ENCODE measurements around the gene RUFY4.
"Not testable (repeated sequence)": the region's sequence is repeated elsewhere in the genome, so short reads cannot be mapped to it uniquely, and the experiment has no call there.

Gene RUFY4

DNA sequence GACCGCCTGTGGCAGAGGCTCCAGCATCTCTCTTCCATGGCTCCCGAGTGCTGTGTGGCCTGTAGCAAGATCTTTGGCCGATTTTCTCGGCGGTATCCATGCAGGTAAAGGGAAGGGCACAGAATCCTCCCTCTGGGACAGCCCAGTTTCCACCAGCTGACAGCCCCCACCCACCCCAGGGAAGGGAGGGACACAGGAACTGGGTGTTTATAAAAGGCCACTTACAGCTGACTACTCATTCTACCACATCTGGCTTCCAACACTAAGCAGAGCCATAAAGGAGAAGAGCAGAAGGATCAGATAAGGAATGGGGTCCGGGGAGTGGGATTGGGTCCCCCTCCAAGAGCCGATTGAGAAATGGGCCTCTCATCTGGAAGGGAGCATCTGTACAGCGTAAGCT is 20.2 kb downstream of the RUFY4 start:
- DNase-seq, result no peak

DNA sequence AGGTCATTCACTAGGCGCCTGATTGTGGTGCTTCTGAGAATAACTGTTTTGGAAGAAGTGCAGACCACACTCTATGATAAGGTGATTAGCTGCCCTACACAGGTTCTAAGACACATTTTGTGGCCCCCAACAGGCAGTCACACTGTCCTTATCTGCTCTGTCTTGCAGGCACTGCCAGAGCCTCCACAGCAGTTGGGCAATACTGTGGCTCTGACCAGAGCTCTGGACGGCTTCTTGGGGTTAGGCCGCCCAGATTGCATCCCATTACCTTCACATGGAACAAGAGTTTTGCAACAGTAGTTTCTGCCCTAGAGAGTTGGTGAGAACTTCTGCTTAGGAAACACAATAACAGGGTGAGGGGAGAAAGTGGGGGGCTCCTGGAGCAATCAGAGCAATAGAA is 22.7 kb downstream of the RUFY4 start:
- DNase-seq, result no peak

DNA sequence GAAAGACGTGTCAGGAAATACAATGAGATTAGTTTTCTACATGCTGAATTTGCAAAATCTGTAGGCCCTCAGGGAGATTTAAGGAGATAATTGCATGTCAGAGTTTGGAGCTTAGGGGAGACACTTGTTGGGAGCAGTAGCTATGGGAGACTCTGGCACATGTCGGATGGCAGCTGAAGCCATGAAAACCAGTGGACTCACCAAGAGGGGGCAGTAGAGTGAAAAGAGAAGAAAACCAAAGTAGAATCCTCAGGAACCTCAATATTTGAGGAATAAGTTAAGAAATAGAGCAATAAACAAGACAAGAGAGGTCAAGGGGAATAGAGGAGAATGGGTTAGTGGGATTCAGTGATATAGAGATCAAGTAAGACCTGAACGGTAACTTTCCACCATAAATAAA is 24.8 kb downstream of the RUFY4 start:
- no peak for DNase-seq

DNA sequence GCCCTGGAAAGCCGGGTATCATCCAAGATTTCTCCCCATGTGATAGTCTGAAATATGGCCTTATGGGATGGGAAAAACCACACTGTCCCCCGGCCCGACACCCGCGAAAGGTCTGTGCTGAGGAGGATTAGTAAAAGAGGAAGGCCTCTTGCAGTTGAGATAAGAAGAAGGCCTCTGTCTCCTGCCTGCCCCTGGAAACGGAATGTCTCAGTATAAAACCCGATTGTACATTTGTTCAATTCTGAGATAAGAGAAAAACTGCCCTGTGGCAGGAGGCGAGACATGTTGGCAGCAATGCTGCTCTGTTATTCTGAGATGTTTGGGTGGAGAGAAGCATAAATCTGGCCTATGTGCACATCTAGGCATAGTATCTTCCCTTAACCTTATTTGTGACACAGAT is 26.8 kb downstream of the RUFY4 start:
- no peak for DNase-seq

DNA sequence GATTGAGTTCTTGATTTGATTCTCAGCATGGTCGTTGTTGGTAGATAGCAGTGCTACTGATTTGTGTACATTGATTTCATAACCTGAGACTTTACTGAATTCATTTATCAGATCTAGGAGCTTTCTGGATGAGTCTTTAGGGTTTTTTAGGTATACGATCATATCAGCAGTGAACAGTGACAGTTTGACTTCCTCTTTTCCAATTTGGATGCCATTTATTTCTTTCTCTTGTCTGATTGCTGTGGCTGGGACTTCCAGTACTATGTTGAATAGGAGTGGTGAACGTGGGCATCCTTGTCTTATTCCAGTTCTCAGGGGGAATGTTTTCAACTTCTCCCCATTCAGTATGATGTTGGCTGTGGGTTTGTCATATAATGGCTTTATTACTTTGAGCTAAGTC is 28.9 kb downstream of the RUFY4 start:
- DNase-seq, result no peak

DNA sequence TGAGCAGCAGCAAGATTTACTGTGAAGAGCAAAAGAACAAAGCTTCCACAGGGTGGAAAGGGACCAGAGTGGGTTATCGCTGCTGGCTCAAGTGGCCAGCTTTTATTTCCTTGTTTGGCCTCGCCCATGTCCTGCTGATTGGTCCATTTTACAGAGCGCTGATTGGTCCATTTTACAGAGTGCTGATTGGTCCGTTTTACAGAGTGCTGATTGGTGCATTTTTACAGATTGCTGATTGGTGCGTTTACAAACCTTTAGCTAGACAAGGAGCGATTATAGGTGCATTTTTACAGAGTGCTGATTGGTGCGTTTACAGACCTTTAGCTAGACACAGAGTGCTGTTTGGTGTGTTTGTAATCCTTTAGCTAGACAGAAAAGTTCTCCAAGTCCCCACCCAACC is 39.8 kb downstream of the RUFY4 start:
- DNase-seq, result not testable (repeated sequence)

DNA sequence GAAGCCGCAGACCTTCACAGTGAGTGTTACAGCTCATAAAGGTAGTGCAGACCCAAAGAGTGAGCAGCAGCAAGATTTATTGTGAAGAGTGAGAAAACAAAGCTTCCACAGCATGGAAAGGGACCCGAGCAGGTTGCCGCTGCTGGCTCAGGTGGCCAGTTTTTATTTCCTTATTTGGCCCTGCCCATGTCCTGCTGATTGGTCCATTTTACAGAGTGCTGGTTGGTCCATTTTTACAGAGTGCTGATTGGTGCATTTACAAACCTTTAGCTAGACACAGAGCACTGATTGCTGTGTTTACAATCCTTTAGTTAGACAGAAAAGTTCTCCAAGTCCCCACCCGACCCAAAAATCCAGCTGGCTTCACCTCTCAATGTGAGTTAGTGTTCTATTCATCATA is 52.7 kb downstream of the RUFY4 start:
- DNase-seq, result not testable (repeated sequence)

DNA sequence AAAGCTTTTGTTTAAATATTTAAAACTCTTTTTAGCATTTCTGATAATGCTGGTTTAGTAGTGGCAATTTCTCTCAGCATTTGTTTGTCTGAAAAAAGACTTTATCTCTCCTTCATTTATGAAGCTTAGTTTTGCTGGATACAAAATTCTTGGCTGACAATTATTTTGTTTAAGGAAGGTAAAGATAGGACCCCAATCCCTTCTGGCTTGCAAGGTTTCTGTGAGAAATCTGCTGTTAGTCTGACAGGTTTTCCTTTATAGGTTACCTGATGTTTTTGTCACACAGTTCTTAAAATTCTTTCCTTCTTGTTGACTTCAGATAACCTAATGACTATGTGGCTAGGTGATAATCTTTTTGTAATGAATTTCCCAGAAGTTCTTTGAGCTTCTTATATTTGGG is 53.2 kb downstream of the RUFY4 start:
- DNase-seq, result not testable (repeated sequence)

DNA sequence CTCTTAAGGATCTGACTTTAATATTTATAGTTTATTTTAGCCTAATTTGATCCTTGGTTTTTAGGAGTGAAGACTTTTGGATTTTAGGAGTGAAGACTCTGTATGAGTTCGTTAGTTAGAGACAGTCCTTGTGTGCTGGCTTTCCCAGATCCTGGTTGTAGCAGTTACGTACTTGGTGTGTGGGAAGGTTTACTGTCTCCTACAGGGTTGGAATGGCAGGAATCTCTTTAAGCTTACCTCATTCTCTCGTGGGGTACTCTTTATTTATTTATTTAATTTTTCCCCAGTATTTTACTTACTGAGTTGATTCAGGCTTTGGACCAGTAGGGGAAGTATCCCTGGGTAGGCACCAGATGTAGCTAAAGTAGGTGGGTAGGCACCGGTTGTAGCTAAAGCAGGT is 54.9 kb downstream of the RUFY4 start:
- DNase-seq, result no peak

DNA sequence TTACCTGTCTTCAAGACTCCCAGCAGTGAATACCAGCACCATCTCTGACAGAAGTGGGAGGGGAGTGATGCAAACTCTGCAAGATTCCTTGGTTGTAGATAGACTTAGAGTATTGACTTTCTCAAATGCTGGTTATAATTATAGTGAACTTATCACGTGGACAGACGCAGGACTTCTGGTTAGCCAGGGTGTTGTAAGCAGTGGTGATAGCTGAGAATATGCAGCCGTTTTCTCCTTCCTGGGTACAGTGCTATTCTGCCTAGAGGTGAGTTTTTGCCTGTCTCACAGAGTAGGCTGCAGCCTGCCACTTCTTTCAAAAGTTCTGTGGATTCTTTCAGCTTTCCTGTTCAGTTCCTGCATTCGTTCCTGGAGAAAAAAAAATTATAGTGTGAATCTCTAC is 56.0 kb downstream of the RUFY4 start:
- no peak for DNase-seq

DNA sequence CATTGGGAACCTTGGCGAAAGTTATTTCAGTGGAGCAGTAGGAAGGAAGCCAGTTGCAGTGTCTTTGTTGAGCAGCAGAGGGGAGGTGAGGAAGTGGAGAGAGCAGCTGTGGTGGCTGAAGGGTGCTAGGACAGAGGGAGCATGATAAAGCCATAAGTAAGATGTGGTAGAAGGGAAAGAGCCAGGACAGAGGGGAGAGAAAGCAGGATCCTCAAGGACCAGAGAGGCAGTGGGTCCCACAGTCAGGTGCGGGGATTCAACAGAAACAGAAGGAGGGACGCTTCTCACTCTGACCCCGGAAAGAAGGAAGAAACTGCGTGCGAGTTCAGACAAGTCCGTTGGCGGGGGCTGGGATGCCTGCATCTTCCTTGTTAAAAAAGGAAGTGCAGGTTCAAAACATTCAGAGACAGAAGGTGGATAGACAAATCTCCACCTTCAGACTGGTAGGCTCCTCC is 56.6 kb downstream of the RUFY4 start, which contains the start of gene CXCR2:
TSS of gene CXCR2 (plus strand) at position 403 of the 455 bp plus-strand sequence. CDS start 8,774 bp downstream, outside the sequence.
- peak; percentile 42 for DNase-seq

DNA sequence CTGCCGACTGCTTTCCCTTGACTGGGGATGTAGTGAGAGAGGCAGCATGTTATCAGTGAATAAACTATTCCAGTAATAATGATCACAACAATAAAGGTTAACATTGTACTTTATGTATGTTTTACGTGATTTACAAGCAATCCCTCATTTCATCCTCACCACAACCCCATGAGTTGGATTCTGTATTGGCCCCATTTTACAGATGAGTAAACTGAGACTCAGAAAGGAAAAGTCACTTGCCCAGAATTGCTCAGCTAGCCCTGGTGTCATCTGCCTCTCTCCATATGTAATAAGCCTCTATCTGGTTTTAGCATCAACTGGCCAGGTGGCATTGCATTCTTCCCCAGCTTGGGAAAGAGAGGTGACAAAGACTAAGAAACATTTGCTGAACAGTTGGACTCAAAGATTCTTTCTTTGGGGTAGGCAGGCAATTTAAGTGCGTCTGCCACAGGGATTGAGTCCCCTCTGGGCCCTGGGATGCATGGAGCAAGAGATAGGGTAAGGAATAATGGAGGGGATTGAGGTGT is 58.9 kb downstream of the RUFY4 start:
- DNase-seq, result no peak

DNA sequence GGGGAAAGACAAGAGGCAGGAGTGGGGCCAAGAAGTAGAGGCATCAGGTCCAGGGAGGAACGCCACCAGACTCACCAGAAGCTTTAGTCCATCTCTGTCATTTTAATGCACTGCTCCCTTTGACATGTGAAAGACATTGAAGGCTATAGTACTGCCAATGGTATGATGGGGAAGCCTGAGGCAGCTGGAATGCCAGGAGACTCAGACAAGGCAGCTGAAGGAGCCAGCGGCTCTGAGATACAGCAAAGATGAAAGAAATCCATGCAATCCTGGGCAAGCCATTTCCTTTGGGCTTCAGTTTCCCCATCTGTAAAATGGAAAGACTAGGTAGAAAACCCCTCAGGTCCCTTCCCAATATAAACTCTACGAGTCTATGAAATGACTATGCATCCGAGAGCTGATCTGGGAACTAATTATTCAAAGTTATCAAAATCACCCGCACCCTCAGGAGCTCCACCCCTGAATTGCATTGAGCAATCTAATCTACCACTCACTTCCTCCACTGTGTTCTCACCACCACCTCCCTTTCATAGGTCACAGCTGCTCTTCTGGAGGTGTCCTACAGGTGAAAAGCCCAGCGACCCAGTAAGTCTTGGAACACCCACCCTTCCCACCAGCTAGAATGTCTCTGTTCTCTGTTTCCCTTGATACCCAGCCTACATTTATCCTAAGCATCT is 59.9 kb downstream of the RUFY4 start:
- DNase-seq, result no peak

DNA sequence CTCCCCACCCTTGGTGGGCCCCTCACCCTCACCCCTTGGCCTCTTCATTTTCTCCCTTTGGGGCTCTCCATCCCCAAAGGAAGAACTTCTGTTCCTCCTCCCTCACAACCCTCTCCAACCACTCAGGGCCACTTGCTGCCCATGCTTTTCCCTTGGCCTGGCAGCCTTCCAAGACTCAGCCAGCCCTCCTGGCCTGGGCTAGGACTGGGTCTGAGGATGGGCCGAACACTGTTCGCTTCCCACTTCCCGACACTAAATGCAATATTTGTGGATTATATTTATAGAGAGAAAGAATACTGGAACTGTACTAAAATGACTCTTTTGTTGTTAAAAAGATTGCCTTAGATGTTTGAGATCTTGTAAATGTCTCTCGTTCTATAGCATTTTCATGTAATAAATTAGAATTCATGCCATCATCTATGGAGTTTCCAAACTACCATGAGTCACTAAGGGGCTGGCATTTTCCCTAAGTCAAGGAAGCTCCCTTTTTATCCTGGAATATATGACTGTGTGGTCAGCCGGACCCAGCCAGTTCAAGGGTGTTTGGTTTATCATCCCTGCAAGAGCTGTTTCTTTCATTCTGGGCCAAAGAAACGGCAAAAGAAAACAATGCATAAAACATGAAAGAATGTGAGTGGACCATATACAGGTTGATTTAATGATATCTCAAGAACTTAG is 60.5 kb downstream of the RUFY4 start:
- no peak for DNase-seq

DNA sequence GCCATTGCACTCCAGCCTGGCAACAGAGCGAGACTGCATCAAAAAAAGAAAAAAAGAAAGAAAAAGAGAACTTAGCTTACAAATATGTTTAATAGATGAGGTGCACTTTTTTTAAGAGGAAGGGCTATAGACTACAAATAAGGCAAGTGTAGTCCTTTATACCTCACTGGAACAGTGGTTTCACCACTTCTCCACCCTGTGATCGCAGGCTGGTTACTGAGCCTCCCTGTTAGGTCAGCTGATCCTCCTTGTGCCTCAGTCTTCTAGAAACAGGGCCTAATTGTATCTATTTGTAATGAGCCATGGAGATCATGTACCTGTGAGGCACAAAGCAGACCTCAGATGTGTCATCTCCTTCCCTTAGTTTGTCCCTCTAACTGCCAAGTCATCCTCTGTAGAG is 61.3 kb downstream of the RUFY4 start:
- no peak for DNase-seq

DNA sequence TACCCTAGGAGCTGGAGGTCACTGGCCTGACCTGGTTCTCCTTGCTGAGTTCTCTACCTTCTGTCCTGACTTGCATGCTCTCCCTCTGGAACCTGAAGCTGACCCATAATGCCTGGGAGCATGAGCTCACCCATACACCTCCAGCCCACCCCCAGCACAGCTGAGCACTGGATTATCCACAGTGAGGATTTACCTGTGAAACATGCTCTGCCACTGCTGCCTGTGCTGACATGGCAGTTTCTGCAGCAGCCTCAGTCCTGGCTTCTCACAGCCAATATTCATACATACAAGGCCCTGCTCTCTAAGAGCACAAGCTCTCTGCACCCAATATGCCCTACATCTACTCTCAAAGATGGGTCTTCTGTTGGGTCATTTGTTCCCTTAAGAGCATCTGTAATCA is 61.8 kb downstream of the RUFY4 start:
- no peak for DNase-seq

DNA sequence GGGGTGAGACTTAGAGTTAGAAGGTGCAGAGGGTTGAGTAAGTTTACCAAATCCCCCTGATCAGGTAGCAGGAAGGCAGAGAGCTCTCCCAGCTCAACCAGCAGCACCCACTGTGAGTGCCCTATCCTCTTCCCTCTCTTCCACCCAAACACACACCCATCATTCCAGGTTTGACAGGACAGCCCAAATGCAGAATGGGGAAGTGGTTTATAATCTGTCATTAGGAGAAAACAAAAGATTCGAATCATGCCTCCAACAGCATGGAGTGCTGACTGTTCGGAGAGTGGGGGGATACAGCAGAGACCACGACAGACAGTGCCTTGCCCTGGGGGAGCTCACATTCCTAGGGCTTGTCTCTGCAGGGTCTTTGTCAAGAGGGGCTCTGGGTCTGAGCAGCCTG is 68.5 kb downstream of the RUFY4 start:
- no peak for DNase-seq

DNA sequence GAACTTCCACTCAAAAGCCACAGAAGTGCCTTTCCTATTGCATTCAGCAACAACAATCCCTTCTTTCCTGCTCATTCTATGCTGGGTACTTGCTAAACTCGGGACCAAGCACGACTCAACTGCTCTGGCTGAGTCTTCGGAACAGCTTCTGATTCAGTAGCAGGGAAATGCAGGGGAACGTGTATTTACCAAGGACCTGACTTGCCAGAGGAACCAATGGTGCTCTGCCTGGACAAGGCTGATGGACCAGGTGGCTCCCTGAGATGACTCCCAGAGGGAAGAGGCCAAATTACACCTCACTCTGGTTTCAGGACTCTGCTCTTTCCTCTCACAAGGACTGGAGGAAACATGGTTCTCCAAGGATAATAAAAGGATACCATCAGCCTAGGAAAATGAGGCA is 69.0 kb downstream of the RUFY4 start:
- no peak for DNase-seq

All from NCI-H2171 treated with DMSO at 0.1 percent for 48 hours (cell line).